HG02840 (cell line): Measurements from ENCODE around the gene NOP56.
"Not testable (repeated sequence)": the region's sequence is repeated elsewhere in the genome, so short reads cannot be mapped to it uniquely, and the experiment has no call there.

Source experiments
- ATAC-seq: cut with Tn5 transposase; IDR thresholded peaks from one replicate; pipeline ENCODE4 v1.9.1; 2021; ENCODE audit warnings: mild to moderate bottlenecking, moderate library complexity, moderate number of reproducible peaks; ENCODE audit not compliant: unreplicated experiment, low FRiP score

NOP56 gene

GRCh38 chr20:2673453-2673852 is 21.0 kb downstream of the NOP56 start:
- ATAC-seq = no peak

GRCh38 chr20:2680046-2680445 is 27.6 kb downstream of the NOP56 start:
- ATAC-seq = no peak

GRCh38 chr20:2682040-2682439 is 29.6 kb downstream of the NOP56 start:
- not testable (repeated sequence) for ATAC-seq

GRCh38 chr20:2684817-2685216 is 32.4 kb downstream of the NOP56 start:
- not testable (repeated sequence) for ATAC-seq

- no peak for ATAC-seq
Measured at GRCh38 chr20:2687514-2687913, 35.1 kb downstream of the NOP56 start.

- no peak for ATAC-seq
Measured at GRCh38 chr20:2688041-2688591, 35.7 kb downstream of the NOP56 start.

- ATAC-seq = no peak
Measured at GRCh38 chr20:2690213-2690612, 37.8 kb downstream of the NOP56 start.

DNA sequence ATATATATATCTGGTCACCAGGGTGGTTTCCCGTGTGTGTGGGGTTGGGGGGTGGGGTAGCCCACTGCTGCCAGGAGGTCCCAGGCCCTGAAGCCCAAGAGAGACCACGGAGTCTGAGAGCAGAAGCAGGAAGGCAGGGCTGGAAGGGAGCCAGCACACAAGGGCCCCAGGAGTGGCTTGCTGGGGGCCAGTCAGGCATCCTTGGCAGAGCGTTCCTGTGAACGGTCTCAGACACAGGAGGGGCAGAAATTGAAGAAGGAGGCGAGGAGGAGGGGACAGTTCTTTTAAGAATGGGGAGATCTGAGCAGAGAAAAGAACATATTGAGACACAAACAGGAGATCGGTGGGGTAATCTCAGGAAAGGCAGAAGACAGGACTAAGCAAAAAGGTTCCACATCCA is 38.3 kb downstream of the NOP56 start:
- ATAC-seq = no peak

DNA sequence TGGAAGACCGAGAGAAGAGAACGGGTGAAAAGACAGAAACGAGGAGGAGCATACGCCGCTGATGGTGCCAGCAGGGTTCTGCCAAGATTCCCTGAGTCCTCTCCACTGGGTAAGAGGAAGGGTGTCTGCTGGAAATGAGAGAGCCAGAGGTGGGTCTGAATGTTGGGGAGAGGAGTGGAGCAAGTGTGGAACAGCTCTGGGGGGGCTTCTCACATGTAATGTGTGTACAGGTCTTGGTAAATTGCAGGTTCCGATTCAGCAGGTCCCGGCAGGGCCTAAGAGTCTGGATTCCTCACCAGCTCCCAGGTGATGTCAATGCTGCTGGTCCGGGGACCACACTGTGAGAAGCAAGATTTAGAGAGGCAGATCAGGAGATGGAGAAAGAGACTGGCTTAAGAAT is 38.7 kb downstream of the NOP56 start:
- ATAC-seq = no peak

- no peak for ATAC-seq
Measured at GRCh38 chr20:2691663-2692035, 39.2 kb downstream of the NOP56 start.

DNA sequence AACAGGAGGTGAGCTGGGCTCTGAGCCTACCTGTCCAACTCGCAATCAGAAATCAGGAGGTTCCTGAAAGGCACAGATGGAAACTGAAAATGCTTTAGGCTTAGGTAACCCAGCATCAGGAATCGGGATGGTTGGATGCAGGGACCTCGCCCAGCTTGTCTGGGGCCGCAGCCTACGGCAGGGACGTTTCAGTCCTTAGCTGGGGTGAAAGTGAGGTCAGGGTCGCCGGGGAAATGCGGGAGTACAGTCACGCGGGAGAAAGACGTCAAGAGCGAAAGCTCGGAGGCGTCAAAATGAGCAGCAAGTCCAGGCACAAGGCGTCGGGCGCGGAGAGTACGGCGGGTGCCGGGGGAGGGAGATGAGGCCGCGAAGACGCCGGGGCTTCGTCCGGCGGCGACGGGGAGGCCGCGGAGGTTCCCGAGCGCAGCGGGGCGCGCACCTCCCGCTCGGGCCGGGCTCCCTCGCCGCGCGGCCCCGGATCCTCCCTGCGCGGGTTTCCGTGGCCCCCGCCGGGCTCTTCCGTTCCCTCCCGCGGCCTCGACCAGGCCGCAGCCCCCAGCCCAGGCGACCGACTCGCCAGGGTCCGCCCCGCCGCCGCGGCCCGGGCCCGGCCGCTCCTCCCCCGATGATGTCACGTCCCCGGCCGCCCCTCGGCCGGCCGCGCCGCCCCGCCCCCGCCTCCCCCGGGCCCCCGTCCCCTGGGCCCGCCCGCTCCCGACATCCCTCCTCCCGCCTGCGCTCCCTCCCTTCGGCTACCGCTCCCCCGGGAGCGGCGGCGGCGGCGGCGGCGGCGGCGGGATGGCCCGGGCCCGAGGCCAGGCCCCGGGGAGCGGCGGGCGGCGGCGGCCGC is 39.8 kb downstream of the NOP56 start, which contains the start of gene EBF4:
TSS of gene EBF4 (plus strand) at position 745 of the 850 bp plus-strand sequence. CDS start 866 bp downstream, outside the sequence.
- no peak for ATAC-seq

DNA sequence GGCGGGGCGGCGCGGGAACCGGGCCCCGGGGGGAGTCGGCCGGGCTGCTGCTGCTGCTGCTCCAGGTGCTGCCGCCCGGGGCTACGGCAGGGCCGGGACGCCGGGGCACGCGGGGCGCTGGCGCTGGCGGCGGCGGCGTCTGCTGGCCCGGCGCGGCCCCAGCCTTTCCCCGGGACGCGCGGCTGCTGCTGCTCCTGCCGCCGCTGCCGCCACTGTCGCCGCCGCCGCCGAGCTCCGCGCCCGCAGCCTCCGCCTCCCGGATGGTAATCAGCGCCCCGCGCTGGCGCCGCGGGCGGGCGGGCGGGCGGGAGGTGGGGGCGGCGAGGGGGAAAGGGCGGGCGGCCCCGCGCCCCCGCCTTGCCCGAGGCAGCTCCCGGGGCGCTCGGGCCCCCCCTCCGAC is 40.5 kb downstream of the NOP56 start:
- ATAC-seq = no peak

- no peak for ATAC-seq
Measured at GRCh38 chr20:2693286-2694007, 41.0 kb downstream of the NOP56 start.

- no peak for ATAC-seq
Measured at GRCh38 chr20:2694008-2694471, 41.6 kb downstream of the NOP56 start.

DNA sequence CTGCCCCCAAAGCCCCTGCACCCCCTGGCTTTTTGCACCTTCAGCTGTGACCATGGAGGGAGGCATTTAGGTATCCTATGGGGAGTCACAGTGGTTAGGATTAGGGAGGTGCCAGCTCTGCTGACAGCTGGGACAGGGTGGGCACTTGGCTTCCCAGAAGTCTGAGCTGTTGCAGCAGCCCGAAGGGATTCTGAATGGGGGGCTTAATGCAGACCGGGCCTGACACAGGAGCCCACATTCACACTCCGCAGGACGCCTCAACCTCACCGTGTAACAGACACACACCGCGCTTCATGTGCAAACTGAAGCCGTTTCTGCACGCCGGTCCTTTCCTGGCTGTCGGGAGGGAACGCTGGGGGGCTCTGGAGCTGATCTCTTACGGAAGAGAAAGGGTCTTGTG is 42.1 kb downstream of the NOP56 start:
- ATAC-seq = no peak

- no peak for ATAC-seq
Measured at GRCh38 chr20:2695206-2695983, 43.0 kb downstream of the NOP56 start.

- ATAC-seq = not testable (repeated sequence)
Measured at GRCh38 chr20:2695984-2696525, 43.6 kb downstream of the NOP56 start.

DNA sequence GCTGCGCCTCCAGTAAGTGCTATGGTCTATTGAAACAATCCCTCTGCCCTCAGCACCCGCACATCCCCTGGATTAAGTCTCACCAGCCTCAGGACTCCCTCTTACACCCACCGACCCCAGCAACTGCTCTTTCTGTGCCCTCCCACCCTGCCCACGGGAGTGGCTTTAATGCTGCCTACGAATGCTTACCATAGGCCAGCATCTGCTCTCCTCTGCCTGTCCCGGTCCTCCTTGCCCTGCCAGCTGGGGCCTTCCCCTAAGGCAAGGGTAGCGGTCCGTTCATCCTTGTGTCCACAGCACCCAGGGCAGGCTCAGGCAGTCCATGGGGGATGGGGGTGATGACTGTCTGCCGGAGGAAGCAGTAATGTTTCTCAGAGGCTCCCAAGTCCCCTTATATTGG is 44.2 kb downstream of the NOP56 start:
- ATAC-seq = no peak

DNA sequence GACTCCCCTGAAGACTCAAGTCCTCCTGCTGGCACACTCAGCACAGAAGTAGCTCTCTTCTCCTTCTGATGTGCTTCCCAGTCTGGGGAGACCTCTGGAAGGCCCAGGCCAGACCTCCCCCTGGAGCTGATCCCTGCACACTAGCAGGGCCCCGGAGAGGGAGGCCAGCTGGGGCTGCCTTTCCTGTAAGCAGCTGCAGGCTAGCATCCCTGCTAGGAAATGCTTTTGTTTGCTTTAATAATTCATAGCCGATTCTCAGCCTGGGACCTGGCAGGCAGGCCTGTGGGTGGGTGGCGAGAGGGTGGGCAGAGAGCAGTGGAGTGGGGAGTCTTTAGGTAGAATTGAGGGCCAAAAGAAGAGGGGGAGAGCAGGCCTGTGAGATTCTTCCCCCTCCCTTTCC is 45.3 kb downstream of the NOP56 start:
- no peak for ATAC-seq

- no peak for ATAC-seq
Measured at GRCh38 chr20:2698186-2698817, 45.9 kb downstream of the NOP56 start.
